Adipose tissue (tissue), 3 donors: ENCODE data around the gene CD47. TPM values are rescaled to one million over a fixed set of nuclear protein-coding genes. Genes with fewer than 3 reads are reported as not detected.

Experiments used
- H3K27ac ChIP-seq: one replicate; pipeline ENCODE4 v1.5.1; 2013; ENCODE audit warnings: low read depth, low read length
- WGBS, 3 donors: extraction: QIAGEN DNeasy Blood & Tissue Kit; methylation state at CpG; one replicate each; pipeline ENCODE4 v1.1.7; 2013; 5-methylcytosine and 5-hydroxymethylcytosine counted together
- polyA plus RNA-seq, 3 donors: library from polyadenylated mRNA; stranded (reverse); fragments of 200-250 nt; gene quantifications; one replicate each; pipeline ENCODE4 v1.2.3, GENCODE V29; 2013
- donor health status: healthy with polysubstance abuse.
- donor health status: Bipolar disorder and iron deficiency.
- donor health status: healthy.

CD47 gene
- polyA plus RNA-seq, 3 donors: 18.0 to 27.0 (median 21.1) TPM

GRCh38 chr3:108006077-108006771 is 84.6 kb downstream of the CD47 start:
- H3K27ac ChIP-seq: no peak overlapping the region
- 14 to 22% (median 20%) methylated on average over 11 of the region's 11 CpGs for WGBS, 3 donors

- WGBS, 3 donors: 56 to 90% (median 77%) methylated on average over 9 of the region's 9 CpGs
- no peak overlapping the region for H3K27ac ChIP-seq
Observed at GRCh38 chr3:108004647-108005046, 86.2 kb downstream of the CD47 start.

- no peak overlapping the region for H3K27ac ChIP-seq
- 60 to 94% (median 67%) methylated on average over 1 of the region's 1 CpG for WGBS, 3 donors
Observed at GRCh38 chr3:108001457-108001856, 89.4 kb downstream of the CD47 start.

GRCh38 chr3:107999215-107999775 is 91.5 kb downstream of the CD47 start:
- H3K27ac ChIP-seq: no peak overlapping the region
- 85 to 88% (median 88%) methylated on average over 5 of the region's 5 CpGs for WGBS, 3 donors

GRCh38 chr3:107997671-107998070 is 93.2 kb downstream of the CD47 start:
- no peak overlapping the region for H3K27ac ChIP-seq

- H3K27ac ChIP-seq: no peak overlapping the region
- WGBS, 3 donors: 85 to 90% (median 85%) methylated on average over 4 of the region's 4 CpGs
Observed at GRCh38 chr3:107995823-107996222, 95.0 kb downstream of the CD47 start.

GRCh38 chr3:107994956-107995715 is 95.7 kb downstream of the CD47 start:
- 76 to 84% (median 84%) methylated on average over 4 of the region's 4 CpGs for WGBS, 3 donors
- H3K27ac ChIP-seq: no peak overlapping the region

GRCh38 chr3:107994181-107994580 is 96.7 kb downstream of the CD47 start:
- WGBS, 3 donors: 94 to 98% (median 96%) methylated on average over 2 of the region's 2 CpGs
- H3K27ac ChIP-seq: no peak overlapping the region

GRCh38 chr3:107993771-107994170 is 97.1 kb downstream of the CD47 start:
- WGBS, 3 donors: 63 to 80% (median 76%) methylated on average over 1 of the region's 1 CpG

More at GRCh38 chr3:107993771-107994170, 97.1 kb downstream of the CD47 start:
- H3K27ac ChIP-seq: no peak overlapping the region

Other genes with a start within 250 kb of the CD47 start
- 10 to 100 TPM; 18.1 to 38.6 (median 22.1) TPM for gene IFT57, start 131.4 kb upstream of the CD47 start, polyA plus RNA-seq
- under 1 TPM in 2 of 3 donors, not detected in 1; 0.08 to 0.25 TPM for gene HHLA2, start 205.5 kb upstream of the CD47 start, polyA plus RNA-seq